Kidney (tissue), 14 donors: ENCODE measurements around the gene TNFAIP3. TPM values are rescaled to one million over a fixed set of nuclear protein-coding genes. Genes with fewer than 3 reads are reported as not detected.
A peak's percentile ranks its signal among the peaks of the same experiment; 100 is the strongest.

Experiments
- DNase-seq, 5 donors: peaks; one replicate each; pipeline ENCODE4 v3.0.0-alpha.2; 2013 to 2020
- FAIRE-seq: peaks from 2 replicates; lab custom pipeline; 2012; peaks lifted over from hg19 to GRCh38; lab: Jason Lieb, UNC
- H3K27ac ChIP-seq, 2 donors: one replicate each; pipeline ENCODE4 v1.7.0; 2013; ENCODE audit warnings: low read depth in 2 of 2, low read length in 2 of 2, inconsistent platforms in 1 of 2
- H3K27me3 ChIP-seq: one replicate; pipeline ENCODE4 v1.7.1; 2013; ENCODE audit warnings: low read length, inconsistent platforms; ENCODE audit not compliant: control insufficient read depth, insufficient read depth
- H3K36me3 ChIP-seq, 3 donors: one replicate each; pipeline versions ENCODE4 v1.7.0 to v1.7.1; 2013; ENCODE audit warnings: low read length in 3 of 3, control low read depth in 1 of 3, inconsistent platforms in 1 of 3; ENCODE audit not compliant: insufficient read depth in 3 of 3, control insufficient read depth in 2 of 3
- H3K4me1 ChIP-seq, 3 donors: one replicate each; pipeline versions ENCODE4 v1.7.0 to v1.7.1; 2013; ENCODE audit warnings: low read length in 3 of 3, inconsistent platforms in 1 of 3, low read depth in 1 of 3; ENCODE audit not compliant: control insufficient read depth in 2 of 3, insufficient read depth in 2 of 3
- H3K4me3 ChIP-seq, 3 donors: one replicate each; pipeline versions ENCODE4 v1.7.0 to v1.8.1; 2013; ENCODE audit warnings: low read length in 3 of 3, control low read depth in 1 of 3, inconsistent platforms in 1 of 3
- H3K9ac ChIP-seq, 3 donors: one replicate each; pipeline versions ENCODE4 v1.7.0 to v1.7.1; 2013; ENCODE audit warnings: low read length in 3 of 3, control low read depth in 1 of 3, inconsistent platforms in 1 of 3
- H3K9me3 ChIP-seq, 3 donors: one replicate each; pipeline versions ENCODE4 v1.7.0 to v1.7.1; 2013; ENCODE audit warnings: low read length in 3 of 3, control low read depth in 1 of 3, inconsistent platforms in 1 of 3; ENCODE audit not compliant: control insufficient read depth in 2 of 3, insufficient read depth in 1 of 3
- intact Hi-C: fragments of 100-400 bp; cut with DNase I; formaldehyde crosslinking; loops from one replicate; pipeline ENCODE4 v1.11.1; 2022
- polyA plus RNA-seq: library from polyadenylated mRNA; stranded (reverse); fragments of 350-450 nt; fragmentation: Illumina TruSeq; extraction: RNeasy Lipid Tissue Mini Kit (QIAGEN cat#74804); gene quantifications from one replicate; pipeline ENCODE4 v1.2.3, GENCODE V29; 2014; ENCODE audit warnings: low read depth, low replicate concordance; ENCODE audit not compliant: insufficient read depth
- total RNA-seq: library from RNA; stranded (reverse); fragmentation: NEBNext Ultra II Directional; extraction: Animal tissue kit (Norgen Biotek cat#: 25700); gene quantifications from one replicate; pipeline ENCODE4 v1.2.1, GENCODE V29; 2021
- TF ChIP-seq, protein P1 (sequence below): IDR thresholded peaks from 3 replicates; pipeline ENCODE4 v1.5.1; 2012; ENCODE audit warnings: mild to moderate bottlenecking, moderate library complexity, borderline replicate concordance; ENCODE audit not compliant: insufficient read depth; ENCODE audit errors: extremely low read depth
- donor health status: control.
- donor health status: control.
- donor health status: control.
- donor health status: control.
- donor health status: control.
- donor health status: DM: yes; HTN: yes; CAD: no.
- donor health status: Normal renal cell carcinoma (clear cell type).

Gene TNFAIP3
- total and polyA plus RNA-seq, 2 donors from 2014 or later, result 2.8 to 52.6 TPM

GRCh38 chr6:137923866-137924653 lies 57.0 kb downstream of the TNFAIP3 start:
- TF ChIP-seq, protein P1, sequence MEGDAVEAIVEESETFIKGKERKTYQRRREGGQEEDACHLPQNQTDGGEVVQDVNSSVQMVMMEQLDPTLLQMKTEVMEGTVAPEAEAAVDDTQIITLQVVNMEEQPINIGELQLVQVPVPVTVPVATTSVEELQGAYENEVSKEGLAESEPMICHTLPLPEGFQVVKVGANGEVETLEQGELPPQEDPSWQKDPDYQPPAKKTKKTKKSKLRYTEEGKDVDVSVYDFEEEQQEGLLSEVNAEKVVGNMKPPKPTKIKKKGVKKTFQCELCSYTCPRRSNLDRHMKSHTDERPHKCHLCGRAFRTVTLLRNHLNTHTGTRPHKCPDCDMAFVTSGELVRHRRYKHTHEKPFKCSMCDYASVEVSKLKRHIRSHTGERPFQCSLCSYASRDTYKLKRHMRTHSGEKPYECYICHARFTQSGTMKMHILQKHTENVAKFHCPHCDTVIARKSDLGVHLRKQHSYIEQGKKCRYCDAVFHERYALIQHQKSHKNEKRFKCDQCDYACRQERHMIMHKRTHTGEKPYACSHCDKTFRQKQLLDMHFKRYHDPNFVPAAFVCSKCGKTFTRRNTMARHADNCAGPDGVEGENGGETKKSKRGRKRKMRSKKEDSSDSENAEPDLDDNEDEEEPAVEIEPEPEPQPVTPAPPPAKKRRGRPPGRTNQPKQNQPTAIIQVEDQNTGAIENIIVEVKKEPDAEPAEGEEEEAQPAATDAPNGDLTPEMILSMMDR, result no peak
- no peaks in the 10 kb centered on the region for H3K4me1 ChIP-seq
- DNase-seq (no peak), FAIRE-seq (no peak)
- no peak overlapping the region for H3K27ac ChIP-seq
- no peak overlapping the region for H3K4me3 ChIP-seq
- no peaks in the 10 kb centered on the region for H3K36me3 ChIP-seq
- no peaks in the 10 kb centered on the region for H3K9me3 ChIP-seq
- intact Hi-C loops, result no loop called here
- H3K9ac ChIP-seq, result no peak overlapping the region
- H3K27me3 ChIP-seq, result no peaks in the 10 kb centered on the region

- no peak overlapping the region for H3K4me3 ChIP-seq
- no peaks in the 10 kb centered on the region for H3K27me3 ChIP-seq
- no peaks in the 10 kb centered on the region for H3K9me3 ChIP-seq
- FAIRE-seq (no peak), DNase-seq (no peak)
- H3K9ac ChIP-seq, result no peak overlapping the region
- intact Hi-C loops, result no loop called here
- no peaks in the 10 kb centered on the region for H3K36me3 ChIP-seq
- TF ChIP-seq, protein P1, result no peak
- no peaks in the 10 kb centered on the region for H3K4me1 ChIP-seq
- no peak overlapping the region for H3K27ac ChIP-seq
These were observed 58.2 kb downstream of the TNFAIP3 start for GRCh38 chr6:137925141-137925698.

DNA sequence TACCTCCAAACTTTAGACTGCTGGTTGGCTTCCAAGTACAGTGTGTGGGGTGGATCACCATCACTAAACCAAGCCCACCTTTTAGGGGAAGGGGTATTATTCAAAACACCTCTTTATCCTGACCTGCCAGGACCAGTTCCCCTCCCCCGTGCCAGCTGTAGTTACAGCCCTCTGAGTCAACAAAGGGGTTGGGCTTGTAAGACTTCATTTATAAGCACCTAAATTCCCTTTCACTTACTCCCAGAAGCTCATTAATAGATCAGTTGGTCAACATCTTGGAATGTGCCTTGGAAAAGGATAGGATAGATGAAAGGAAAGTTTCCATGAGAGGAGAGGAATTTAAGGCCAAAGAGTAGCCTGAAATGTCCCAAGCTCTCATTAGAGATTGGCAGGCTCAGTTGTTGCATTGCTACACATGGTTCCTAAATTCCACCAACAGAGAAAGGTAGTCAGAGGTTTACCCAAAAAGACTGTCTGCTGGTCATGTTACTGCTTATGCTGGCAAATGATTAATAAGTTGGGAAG lies 59.2 kb downstream of the TNFAIP3 start:
- no peaks in the 10 kb centered on the region for H3K9me3 ChIP-seq
- DNase-seq, result peak in 2 of 5 donors; percentile 12 to 26

More for the DNA sequence above, 59.2 kb downstream of the TNFAIP3 start:
- TF ChIP-seq, protein P1, result no peak
- Histone ChIP-seq H3K27me3 (no peaks in the 10 kb centered on the region), H3K4me3 (no peak overlapping the region), H3K4me1 (no peaks in the 10 kb centered on the region), H3K36me3 (no peaks in the 10 kb centered on the region), H3K27ac (no peak overlapping the region), H3K9ac (no peak overlapping the region)
- intact Hi-C loops, result no loop called here
- FAIRE-seq, result no peak
